PFSK-1 (cell line): ENCODE measurements around the gene SEZ6L.

Source experiments
- FOXP2 ChIP-seq: optimal IDR thresholded peaks from 2 replicates; pipeline ENCODE3; 2011; ENCODE audit warnings: borderline replicate concordance, control low read depth, inconsistent platforms; ENCODE audit not compliant: insufficient read depth; ENCODE audit errors: extremely low read length, extremely low read depth
- POLR2AphosphoS5 ChIP-seq: IDR thresholded peaks from 2 replicates; pipeline ENCODE4 v1.6.1; 2012; ENCODE audit warnings: low read depth, mild to moderate bottlenecking, control low read depth, low read length, moderate library complexity
- SIN3A ChIP-seq: IDR thresholded peaks from 2 replicates; pipeline ENCODE4 v1.6.1; 2012; ENCODE audit warnings: mild to moderate bottlenecking, low read length, moderate library complexity, borderline replicate concordance; ENCODE audit not compliant: insufficient read depth
- TAF1 ChIP-seq: IDR thresholded peaks from 2 replicates; pipeline ENCODE4 v1.6.1; 2012; ENCODE audit warnings: low read length, control low read depth, borderline replicate concordance; ENCODE audit not compliant: insufficient read depth
- TF ChIP-seq, protein P1 (sequence below), 2 experiments: IDR thresholded peaks; 2 replicates each; pipeline versions ENCODE4 v1.6.1 to v1.8.0; 2011 to 2012; ENCODE audit warnings: low read depth in 2 of 2, low read length in 2 of 2, control low read depth in 1 of 2, inconsistent platforms in 1 of 2, mild to moderate bottlenecking in 1 of 2, moderate library complexity in 1 of 2; ENCODE audit not compliant: insufficient read depth in 1 of 2

SEZ6L gene

DNA sequence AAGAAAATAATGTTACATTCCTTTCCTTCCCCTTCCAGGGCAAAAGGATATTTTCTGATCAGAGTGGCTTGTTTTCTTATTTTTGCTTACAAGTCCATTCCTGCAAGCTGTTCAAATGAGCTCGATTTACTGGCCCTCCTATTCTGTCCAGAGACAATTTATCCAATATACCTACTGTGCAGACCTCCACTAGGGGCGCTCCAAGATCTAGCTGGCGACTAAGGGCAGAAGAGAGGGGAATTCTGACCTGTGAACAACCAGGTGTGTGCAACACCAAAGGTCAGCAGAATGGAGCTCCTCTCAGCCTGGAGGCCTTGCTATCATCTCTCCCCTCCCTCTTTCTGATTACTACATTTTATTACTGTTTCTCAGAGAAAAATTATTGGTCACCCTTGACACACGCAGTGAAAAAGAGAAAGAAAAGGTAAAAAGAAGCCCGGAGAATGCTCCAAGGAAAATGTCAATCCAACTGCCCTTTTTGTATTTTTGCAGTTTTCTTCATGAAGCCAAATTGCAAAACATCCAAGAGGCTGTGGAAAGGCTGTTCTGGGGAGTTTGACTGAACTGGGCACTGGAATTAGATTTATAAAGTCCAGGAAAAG, 3.2 kb downstream of the SEZ6L start:
- TF ChIP-seq TAF1, result no peak
- TF ChIP-seq SIN3A, result no peak
- TF ChIP-seq, protein P1, sequence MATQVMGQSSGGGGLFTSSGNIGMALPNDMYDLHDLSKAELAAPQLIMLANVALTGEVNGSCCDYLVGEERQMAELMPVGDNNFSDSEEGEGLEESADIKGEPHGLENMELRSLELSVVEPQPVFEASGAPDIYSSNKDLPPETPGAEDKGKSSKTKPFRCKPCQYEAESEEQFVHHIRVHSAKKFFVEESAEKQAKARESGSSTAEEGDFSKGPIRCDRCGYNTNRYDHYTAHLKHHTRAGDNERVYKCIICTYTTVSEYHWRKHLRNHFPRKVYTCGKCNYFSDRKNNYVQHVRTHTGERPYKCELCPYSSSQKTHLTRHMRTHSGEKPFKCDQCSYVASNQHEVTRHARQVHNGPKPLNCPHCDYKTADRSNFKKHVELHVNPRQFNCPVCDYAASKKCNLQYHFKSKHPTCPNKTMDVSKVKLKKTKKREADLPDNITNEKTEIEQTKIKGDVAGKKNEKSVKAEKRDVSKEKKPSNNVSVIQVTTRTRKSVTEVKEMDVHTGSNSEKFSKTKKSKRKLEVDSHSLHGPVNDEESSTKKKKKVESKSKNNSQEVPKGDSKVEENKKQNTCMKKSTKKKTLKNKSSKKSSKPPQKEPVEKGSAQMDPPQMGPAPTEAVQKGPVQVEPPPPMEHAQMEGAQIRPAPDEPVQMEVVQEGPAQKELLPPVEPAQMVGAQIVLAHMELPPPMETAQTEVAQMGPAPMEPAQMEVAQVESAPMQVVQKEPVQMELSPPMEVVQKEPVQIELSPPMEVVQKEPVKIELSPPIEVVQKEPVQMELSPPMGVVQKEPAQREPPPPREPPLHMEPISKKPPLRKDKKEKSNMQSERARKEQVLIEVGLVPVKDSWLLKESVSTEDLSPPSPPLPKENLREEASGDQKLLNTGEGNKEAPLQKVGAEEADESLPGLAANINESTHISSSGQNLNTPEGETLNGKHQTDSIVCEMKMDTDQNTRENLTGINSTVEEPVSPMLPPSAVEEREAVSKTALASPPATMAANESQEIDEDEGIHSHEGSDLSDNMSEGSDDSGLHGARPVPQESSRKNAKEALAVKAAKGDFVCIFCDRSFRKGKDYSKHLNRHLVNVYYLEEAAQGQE (IDR thresholded peaks at IDR 0.05; ENCODE audit: insufficient read depth in 1 of 2, low read depth in 2 of 2, low read length in 2 of 2), result no peak
- no peak for TF ChIP-seq FOXP2
- TF ChIP-seq POLR2AphosphoS5, result no peak

DNA sequence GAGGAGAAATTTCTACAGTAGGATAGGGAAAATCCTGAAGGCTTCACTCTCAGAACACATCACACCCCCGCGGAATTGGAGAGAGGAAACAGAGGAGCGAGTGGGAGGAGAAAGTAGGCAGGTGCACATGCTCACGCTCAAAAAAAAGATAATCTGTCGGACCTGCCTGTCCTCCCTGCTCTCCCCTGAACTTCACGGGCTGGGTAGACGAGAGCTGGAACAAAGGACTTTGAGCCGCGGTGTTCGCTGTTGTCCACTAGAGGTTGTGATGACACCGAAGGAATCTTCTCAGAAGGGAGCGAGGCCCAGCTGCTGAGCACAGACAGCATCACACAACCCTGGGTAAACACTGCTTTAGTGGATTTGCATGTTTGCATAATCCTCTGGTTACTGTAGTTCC, 5.0 kb downstream of the SEZ6L start:
- TF ChIP-seq POLR2AphosphoS5 (no peak), SIN3A (no peak), FOXP2 (no peak), TAF1 (no peak)
- TF ChIP-seq, protein P1 (IDR thresholded peaks at IDR 0.05; ENCODE audit: insufficient read depth in 1 of 2, low read depth in 2 of 2, low read length in 2 of 2), result no peak

DNA sequence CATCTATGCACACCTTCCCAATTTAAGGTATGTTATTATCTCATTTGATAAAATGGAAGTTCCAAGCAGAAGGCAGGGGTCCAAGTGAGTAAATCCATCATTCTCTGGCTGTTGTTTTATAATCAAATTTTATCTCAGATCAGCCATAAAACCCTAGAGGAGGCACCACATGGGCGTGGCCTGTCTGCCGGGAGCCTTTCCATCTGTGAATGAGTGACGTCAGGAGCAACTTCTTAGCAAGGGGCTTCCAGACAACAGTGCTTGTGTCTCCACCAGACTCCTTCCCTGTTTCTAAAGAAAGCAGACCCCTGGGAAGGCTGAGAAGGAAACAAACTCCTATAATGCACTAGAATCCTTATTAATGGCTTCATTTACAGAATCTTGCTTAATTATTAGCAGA, 13.5 kb downstream of the SEZ6L start:
- TF ChIP-seq SIN3A (no peak), FOXP2 (no peak), POLR2AphosphoS5 (no peak), TAF1 (no peak)
- TF ChIP-seq, protein P1 (IDR thresholded peaks at IDR 0.05; ENCODE audit: insufficient read depth in 1 of 2, low read depth in 2 of 2, low read length in 2 of 2), result no peak

DNA sequence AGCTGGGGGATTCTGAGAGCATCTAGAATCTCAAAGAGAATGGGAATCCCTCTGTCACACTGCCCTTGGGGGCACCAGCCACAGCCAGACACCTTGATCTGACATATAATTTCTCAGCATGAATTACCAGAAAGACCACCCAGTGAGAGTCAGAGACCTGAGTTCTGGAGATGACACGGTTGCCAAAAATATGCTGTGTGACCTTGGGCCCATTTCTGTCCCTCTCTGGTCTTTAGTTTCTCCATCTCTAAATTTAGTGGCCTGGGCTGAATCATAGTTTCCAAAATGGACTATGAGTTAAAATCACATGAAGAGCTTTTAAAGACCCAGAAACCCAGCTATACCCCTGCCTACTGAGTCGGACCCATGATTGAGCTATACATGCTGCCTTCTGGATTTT, 15.9 kb downstream of the SEZ6L start:
- TF ChIP-seq, protein P1 (IDR thresholded peaks at IDR 0.05; ENCODE audit: insufficient read depth in 1 of 2, low read depth in 2 of 2, low read length in 2 of 2), result no peak
- TF ChIP-seq POLR2AphosphoS5 (no peak), TAF1 (no peak), SIN3A (no peak), FOXP2 (no peak)
